ENCODE data around the gene PDCD6IP. TPM values are rescaled to one million over a fixed set of nuclear protein-coding genes. Genes with fewer than 3 reads are reported as not detected.

The PDCD6IP gene
- total RNA-seq, 1 donor from 2014 or later: 217 TPM

- H3K27me3 Mint-ChIP-seq (ENCODE audit: unreplicated experiment): no peaks in the 10 kb centered on the region
- peaks cover 20% of the 10 kb centered on the region for H3K4me1 Mint-ChIP-seq (ENCODE audit: unreplicated experiment)
- no peak for DNase-seq (ENCODE audit: extremely low spot score, unreplicated experiment)
- no peak overlapping the region for H3K4me3 Mint-ChIP-seq (ENCODE audit: unreplicated experiment)
- TF ChIP-seq CTCF (IDR thresholded peaks at IDR 0.05): no peak
- no peaks in the 10 kb centered on the region for H3K9me3 Mint-ChIP-seq (ENCODE audit: unreplicated experiment)
- peaks cover 55% of the 10 kb centered on the region for H3K36me3 Mint-ChIP-seq (ENCODE audit: unreplicated experiment)
- no peak overlapping the region for H3K27ac Mint-ChIP-seq (ENCODE audit: unreplicated experiment)
These were observed 26.7 kb downstream of the PDCD6IP start for GRCh38 chr3:33825111-33825510.

- DNase-seq (ENCODE audit: extremely low spot score, unreplicated experiment): no peak
- no peak for TF ChIP-seq CTCF (IDR thresholded peaks at IDR 0.05)
- H3K36me3 Mint-ChIP-seq (ENCODE audit: unreplicated experiment): peaks cover 58% of the 10 kb centered on the region
These were observed 27.8 kb downstream of the PDCD6IP start for GRCh38 chr3:33826206-33826605.

GRCh38 chr3:33826688-33827087, 28.3 kb downstream of the PDCD6IP start:
- Mint-ChIP-seq H3K9me3 (ENCODE audit: unreplicated experiment) (no peaks in the 10 kb centered on the region), H3K36me3 (ENCODE audit: unreplicated experiment) (peaks cover 57% of the 10 kb centered on the region), H3K27me3 (ENCODE audit: unreplicated experiment) (no peaks in the 10 kb centered on the region), H3K27ac (ENCODE audit: unreplicated experiment) (no peak overlapping the region), H3K4me1 (ENCODE audit: unreplicated experiment) (peaks cover 15% of the 10 kb centered on the region), H3K4me3 (ENCODE audit: unreplicated experiment) (no peak overlapping the region)
- TF ChIP-seq CTCF (IDR thresholded peaks at IDR 0.05): no peak
- no peak for DNase-seq (ENCODE audit: extremely low spot score, unreplicated experiment)

More at GRCh38 chr3:33826206-33826605, 27.8 kb downstream of the PDCD6IP start:
- H3K27me3 Mint-ChIP-seq (ENCODE audit: unreplicated experiment): no peaks in the 10 kb centered on the region
- no peaks in the 10 kb centered on the region for H3K9me3 Mint-ChIP-seq (ENCODE audit: unreplicated experiment)
- no peak overlapping the region for H3K4me3 Mint-ChIP-seq (ENCODE audit: unreplicated experiment)
- H3K4me1 Mint-ChIP-seq (ENCODE audit: unreplicated experiment): peaks cover 20% of the 10 kb centered on the region
- no peak overlapping the region for H3K27ac Mint-ChIP-seq (ENCODE audit: unreplicated experiment)

- Mint-ChIP-seq H3K27me3 (ENCODE audit: unreplicated experiment) (no peaks in the 10 kb centered on the region), H3K9me3 (ENCODE audit: unreplicated experiment) (no peaks in the 10 kb centered on the region), H3K27ac (ENCODE audit: unreplicated experiment) (no peak overlapping the region), H3K4me1 (ENCODE audit: unreplicated experiment) (peaks cover 21% of the 10 kb centered on the region), H3K36me3 (ENCODE audit: unreplicated experiment) (peaks cover 48% of the 10 kb centered on the region), H3K4me3 (ENCODE audit: unreplicated experiment) (no peak overlapping the region)
- DNase-seq (ENCODE audit: extremely low spot score, unreplicated experiment): no peak
- no peak for TF ChIP-seq CTCF (IDR thresholded peaks at IDR 0.05)
These were observed 31.3 kb downstream of the PDCD6IP start for GRCh38 chr3:33829720-33830119.

- Mint-ChIP-seq H3K36me3 (ENCODE audit: unreplicated experiment) (peaks cover 49% of the 10 kb centered on the region), H3K4me3 (ENCODE audit: unreplicated experiment) (no peak overlapping the region), H3K4me1 (ENCODE audit: unreplicated experiment) (peaks cover 17% of the 10 kb centered on the region), H3K27me3 (ENCODE audit: unreplicated experiment) (no peaks in the 10 kb centered on the region), H3K9me3 (ENCODE audit: unreplicated experiment) (no peaks in the 10 kb centered on the region), H3K27ac (ENCODE audit: unreplicated experiment) (no peak overlapping the region)
- no peak for TF ChIP-seq CTCF (IDR thresholded peaks at IDR 0.05)
- DNase-seq (ENCODE audit: extremely low spot score, unreplicated experiment): no peak
These were observed 32.6 kb downstream of the PDCD6IP start for GRCh38 chr3:33831053-33831452.
